ENCODE results near the gene SEMA5A.

Gene SEMA5A

GRCh38 chr5:9480499-9480898, 65.4 kb downstream of the SEMA5A start:
- TF ChIP-seq GABPA (IDR thresholded peaks at IDR 0.05; ENCODE audit: low read depth) (no peak), SPI1 (IDR thresholded peaks at IDR 0.05; ENCODE audit: borderline replicate concordance, low read depth) (no peak), CTCF (IDR thresholded peaks at IDR 0.05; ENCODE audit: insufficient read depth, low read length) (no peak), REST (IDR thresholded peaks at IDR 0.05; ENCODE audit: insufficient replicate concordance, low read depth) (no peak), POLR2AphosphoS5 (IDR thresholded peaks at IDR 0.05; ENCODE audit: low read depth) (no peak)
- no peak for DNase-seq (ENCODE audit: low read depth in 1 of 2, low spot score in 1 of 2)
- Histone ChIP-seq H3K27ac (replicated peaks) (no peak overlapping the region), H3K4me3 (replicated peaks; ENCODE audit: insufficient read depth, low read length) (no peak overlapping the region), H3K27me3 (ENCODE audit: insufficient read depth, poor library complexity, severe bottlenecking) (no peaks in the 10 kb centered on the region)

GRCh38 chr5:9479990-9480389, 65.9 kb downstream of the SEMA5A start:
- no peaks in the 10 kb centered on the region for H3K27me3 ChIP-seq (ENCODE audit: insufficient read depth, poor library complexity, severe bottlenecking)
- no peak for DNase-seq (ENCODE audit: low read depth in 1 of 2, low spot score in 1 of 2)
- no peak overlapping the region for H3K4me3 ChIP-seq (replicated peaks; ENCODE audit: insufficient read depth, low read length)
- TF ChIP-seq REST (IDR thresholded peaks at IDR 0.05; ENCODE audit: insufficient replicate concordance, low read depth): no peak
- no peak for TF ChIP-seq CTCF (IDR thresholded peaks at IDR 0.05; ENCODE audit: insufficient read depth, low read length)
- TF ChIP-seq GABPA (IDR thresholded peaks at IDR 0.05; ENCODE audit: low read depth): no peak
- TF ChIP-seq SPI1 (IDR thresholded peaks at IDR 0.05; ENCODE audit: borderline replicate concordance, low read depth): no peak
- no peak for TF ChIP-seq POLR2AphosphoS5 (IDR thresholded peaks at IDR 0.05; ENCODE audit: low read depth)
- H3K27ac ChIP-seq (replicated peaks): no peak overlapping the region

- no peak for DNase-seq (ENCODE audit: low read depth in 1 of 2, low spot score in 1 of 2)
- TF ChIP-seq GABPA (IDR thresholded peaks at IDR 0.05; ENCODE audit: low read depth) (no peak), POLR2AphosphoS5 (IDR thresholded peaks at IDR 0.05; ENCODE audit: low read depth) (no peak), CTCF (IDR thresholded peaks at IDR 0.05; ENCODE audit: insufficient read depth, low read length) (no peak), SPI1 (IDR thresholded peaks at IDR 0.05; ENCODE audit: borderline replicate concordance, low read depth) (no peak), REST (IDR thresholded peaks at IDR 0.05; ENCODE audit: insufficient replicate concordance, low read depth) (no peak)
- Histone ChIP-seq H3K27ac (replicated peaks) (no peak overlapping the region), H3K27me3 (ENCODE audit: insufficient read depth, poor library complexity, severe bottlenecking) (no peaks in the 10 kb centered on the region), H3K4me3 (replicated peaks; ENCODE audit: insufficient read depth, low read length) (no peak overlapping the region)
Measured at GRCh38 chr5:9479361-9479760, 66.5 kb downstream of the SEMA5A start.
